ENCODE data around the gene FBXL17.

The FBXL17 gene

GRCh38 chr5:107889387-107889786 lies 492.5 kb downstream of the FBXL17 start:
- Histone ChIP-seq H3K9me3 (ENCODE audit: insufficient read depth, low read length) (no peaks in the 10 kb centered on the region), H3K27ac (ENCODE audit: low read length) (no peak overlapping the region), H3K4me2 (ENCODE audit: low read length) (no peak overlapping the region), H3K27me3 (ENCODE audit: low read depth, low read length) (no peaks in the 10 kb centered on the region), H3K4me3 (ENCODE audit: low read length) (no peak overlapping the region), H4K20me1 (ENCODE audit: insufficient read depth, low read length) (no peaks in the 10 kb centered on the region), H2AFZ (ENCODE audit: low read depth, low read length) (no peak overlapping the region), H3K79me2 (ENCODE audit: low read length) (no peaks in the 10 kb centered on the region), H3K36me3 (replicated peaks; ENCODE audit: low read depth, low read length) (no peaks in the 10 kb centered on the region), H3K9ac (ENCODE audit: low read length) (no peak overlapping the region), H3K4me1 (ENCODE audit: low read length) (no peaks in the 10 kb centered on the region)
- TF ChIP-seq EZH2phosphoT487 (IDR thresholded peaks at IDR 0.05; ENCODE audit: low read depth) (no peak), CTCF (IDR thresholded peaks at IDR 0.05; ENCODE audit: low read depth, low read length) (no peak)

GRCh38 chr5:107888541-107888940 lies 493.4 kb downstream of the FBXL17 start:
- no peak overlapping the region for H3K9ac ChIP-seq (ENCODE audit: low read length)
- H3K9me3 ChIP-seq (ENCODE audit: insufficient read depth, low read length): no peaks in the 10 kb centered on the region
- no peaks in the 10 kb centered on the region for H4K20me1 ChIP-seq (ENCODE audit: insufficient read depth, low read length)
- H3K36me3 ChIP-seq (replicated peaks; ENCODE audit: low read depth, low read length): no peaks in the 10 kb centered on the region
- H3K79me2 ChIP-seq (ENCODE audit: low read length): no peaks in the 10 kb centered on the region
- H2AFZ ChIP-seq (ENCODE audit: low read depth, low read length): no peak overlapping the region
- H3K4me3 ChIP-seq (ENCODE audit: low read length): no peak overlapping the region
- TF ChIP-seq EZH2phosphoT487 (IDR thresholded peaks at IDR 0.05; ENCODE audit: low read depth) (no peak), CTCF (IDR thresholded peaks at IDR 0.05; ENCODE audit: low read depth, low read length) (no peak)
- H3K27me3 ChIP-seq (ENCODE audit: low read depth, low read length): no peaks in the 10 kb centered on the region
- no peak overlapping the region for H3K27ac ChIP-seq (ENCODE audit: low read length)
- no peak overlapping the region for H3K4me2 ChIP-seq (ENCODE audit: low read length)
- H3K4me1 ChIP-seq (ENCODE audit: low read length): no peaks in the 10 kb centered on the region

GRCh38 chr5:107887166-107887943 lies 494.5 kb downstream of the FBXL17 start:
- Histone ChIP-seq H2AFZ (ENCODE audit: low read depth, low read length) (no peak overlapping the region), H3K4me1 (ENCODE audit: low read length) (no peaks in the 10 kb centered on the region), H3K9me3 (ENCODE audit: insufficient read depth, low read length) (no peaks in the 10 kb centered on the region)

GRCh38 chr5:107885601-107886000 lies 496.3 kb downstream of the FBXL17 start:
- no peaks in the 10 kb centered on the region for H3K36me3 ChIP-seq (replicated peaks; ENCODE audit: low read depth, low read length)
- no peak overlapping the region for H3K27ac ChIP-seq (ENCODE audit: low read length)
- H3K4me2 ChIP-seq (ENCODE audit: low read length): no peak overlapping the region
- H3K4me1 ChIP-seq (ENCODE audit: low read length): no peaks in the 10 kb centered on the region
- H3K9me3 ChIP-seq (ENCODE audit: insufficient read depth, low read length): no peaks in the 10 kb centered on the region
- H3K79me2 ChIP-seq (ENCODE audit: low read length): no peaks in the 10 kb centered on the region
- no peaks in the 10 kb centered on the region for H4K20me1 ChIP-seq (ENCODE audit: insufficient read depth, low read length)
- H3K9ac ChIP-seq (ENCODE audit: low read length): no peak overlapping the region
- no peak overlapping the region for H2AFZ ChIP-seq (ENCODE audit: low read depth, low read length)
- H3K4me3 ChIP-seq (ENCODE audit: low read length): no peak overlapping the region
- TF ChIP-seq EZH2phosphoT487 (IDR thresholded peaks at IDR 0.05; ENCODE audit: low read depth): no peak
- TF ChIP-seq CTCF (IDR thresholded peaks at IDR 0.05; ENCODE audit: low read depth, low read length): no peak
- no peaks in the 10 kb centered on the region for H3K27me3 ChIP-seq (ENCODE audit: low read depth, low read length)

More at GRCh38 chr5:107887166-107887943, 494.5 kb downstream of the FBXL17 start:
- no peak overlapping the region for H3K9ac ChIP-seq (ENCODE audit: low read length)
- no peaks in the 10 kb centered on the region for H3K36me3 ChIP-seq (replicated peaks; ENCODE audit: low read depth, low read length)
- H3K4me3 ChIP-seq (ENCODE audit: low read length): no peak overlapping the region
- no peaks in the 10 kb centered on the region for H4K20me1 ChIP-seq (ENCODE audit: insufficient read depth, low read length)
- H3K4me2 ChIP-seq (ENCODE audit: low read length): no peak overlapping the region
- no peaks in the 10 kb centered on the region for H3K79me2 ChIP-seq (ENCODE audit: low read length)
- no peak overlapping the region for H3K27ac ChIP-seq (ENCODE audit: low read length)
- H3K27me3 ChIP-seq (ENCODE audit: low read depth, low read length): no peaks in the 10 kb centered on the region
- TF ChIP-seq EZH2phosphoT487 (IDR thresholded peaks at IDR 0.05; ENCODE audit: low read depth) (no peak), CTCF (IDR thresholded peaks at IDR 0.05; ENCODE audit: low read depth, low read length) (no peak)

Data from OCI-LY3 (cell line).